22Rv1 (cell line): ENCODE measurements around the gene DPP6.

ENCODE experiments used
- H3K27ac ChIP-seq: fragments of 450-650 bp; 2 replicates; pipeline ENCODE4 v1.5.1; 2017
- ZFX ChIP-seq: fragments of 450-650 bp; IDR thresholded peaks from 2 replicates; pipeline ENCODE4 v1.6.1; 2017; ENCODE audit warnings: antibody characterized with exemption, borderline replicate concordance
- TF ChIP-seq, protein P1 (sequence below): fragments of 450-650 bp; IDR thresholded peaks from 2 replicates; pipeline ENCODE4 v1.5.1; 2017; ENCODE audit warnings: mild to moderate bottlenecking

DPP6 gene

DNA sequence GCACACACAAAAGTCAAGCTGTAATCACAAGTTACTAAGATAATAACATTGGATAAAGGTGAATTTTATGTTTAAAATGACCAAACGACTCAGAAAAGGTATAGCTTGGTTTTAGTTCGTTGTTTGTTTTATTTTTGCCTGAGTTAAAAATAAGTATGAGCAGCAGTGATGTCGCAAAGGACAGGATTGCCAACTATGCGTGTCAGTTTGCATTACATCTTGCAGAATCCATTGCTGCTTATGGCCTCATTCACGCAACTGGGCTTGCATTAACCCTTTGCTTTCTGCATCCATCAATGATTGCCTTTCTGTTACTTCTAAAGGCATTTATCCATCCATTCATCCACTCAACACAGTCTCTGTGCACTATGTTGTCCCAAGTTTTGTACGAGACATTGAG lies 389.6 kb downstream of the DPP6 start:
- TF ChIP-seq, protein P1, sequence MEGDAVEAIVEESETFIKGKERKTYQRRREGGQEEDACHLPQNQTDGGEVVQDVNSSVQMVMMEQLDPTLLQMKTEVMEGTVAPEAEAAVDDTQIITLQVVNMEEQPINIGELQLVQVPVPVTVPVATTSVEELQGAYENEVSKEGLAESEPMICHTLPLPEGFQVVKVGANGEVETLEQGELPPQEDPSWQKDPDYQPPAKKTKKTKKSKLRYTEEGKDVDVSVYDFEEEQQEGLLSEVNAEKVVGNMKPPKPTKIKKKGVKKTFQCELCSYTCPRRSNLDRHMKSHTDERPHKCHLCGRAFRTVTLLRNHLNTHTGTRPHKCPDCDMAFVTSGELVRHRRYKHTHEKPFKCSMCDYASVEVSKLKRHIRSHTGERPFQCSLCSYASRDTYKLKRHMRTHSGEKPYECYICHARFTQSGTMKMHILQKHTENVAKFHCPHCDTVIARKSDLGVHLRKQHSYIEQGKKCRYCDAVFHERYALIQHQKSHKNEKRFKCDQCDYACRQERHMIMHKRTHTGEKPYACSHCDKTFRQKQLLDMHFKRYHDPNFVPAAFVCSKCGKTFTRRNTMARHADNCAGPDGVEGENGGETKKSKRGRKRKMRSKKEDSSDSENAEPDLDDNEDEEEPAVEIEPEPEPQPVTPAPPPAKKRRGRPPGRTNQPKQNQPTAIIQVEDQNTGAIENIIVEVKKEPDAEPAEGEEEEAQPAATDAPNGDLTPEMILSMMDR: no peak
- TF ChIP-seq ZFX: no peak
- no peak overlapping the region for H3K27ac ChIP-seq

DNA sequence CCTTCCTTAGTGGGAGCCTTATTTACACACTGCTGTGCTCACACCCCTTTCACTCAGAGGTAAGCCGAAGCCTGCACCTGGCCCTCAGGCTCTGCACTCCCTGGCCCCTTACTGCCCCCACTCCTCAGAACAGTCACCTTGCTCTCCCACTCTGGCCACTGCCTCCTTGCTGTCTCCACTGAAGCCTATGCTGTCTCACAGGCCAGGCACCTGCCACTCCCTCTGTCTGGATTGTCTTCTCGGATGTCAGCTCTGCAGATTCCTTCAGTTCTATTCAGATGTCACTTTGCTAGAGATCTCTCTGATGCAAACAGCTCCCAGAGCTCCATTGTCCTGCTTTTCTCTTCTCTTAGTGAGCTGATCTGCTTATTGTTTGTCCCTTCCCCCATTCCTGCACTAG lies 390.7 kb downstream of the DPP6 start:
- TF ChIP-seq, protein P1: no peak
- no peak for TF ChIP-seq ZFX
- no peak overlapping the region for H3K27ac ChIP-seq

DNA sequence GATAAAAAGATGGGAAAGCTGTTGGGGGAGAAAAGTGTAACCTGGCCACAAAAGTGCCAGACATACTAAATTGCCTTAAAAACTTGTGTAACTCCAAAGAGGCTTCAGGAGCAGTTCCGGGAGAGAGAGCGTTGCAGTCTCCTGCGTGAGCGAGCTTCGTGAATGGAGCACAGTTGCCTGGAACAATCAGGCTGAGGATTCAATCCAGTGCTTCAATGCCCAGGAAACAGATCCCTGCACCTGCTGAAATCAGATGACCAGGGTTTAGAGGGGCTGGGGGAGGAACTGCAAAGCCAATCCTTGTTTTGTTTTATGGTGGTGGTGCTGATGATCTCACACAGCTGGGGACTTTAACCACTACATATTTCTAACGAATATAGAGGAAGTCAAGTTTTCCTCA lies 398.3 kb downstream of the DPP6 start:
- TF ChIP-seq, protein P1: no peak
- TF ChIP-seq ZFX: no peak
- H3K27ac ChIP-seq: no peak overlapping the region

DNA sequence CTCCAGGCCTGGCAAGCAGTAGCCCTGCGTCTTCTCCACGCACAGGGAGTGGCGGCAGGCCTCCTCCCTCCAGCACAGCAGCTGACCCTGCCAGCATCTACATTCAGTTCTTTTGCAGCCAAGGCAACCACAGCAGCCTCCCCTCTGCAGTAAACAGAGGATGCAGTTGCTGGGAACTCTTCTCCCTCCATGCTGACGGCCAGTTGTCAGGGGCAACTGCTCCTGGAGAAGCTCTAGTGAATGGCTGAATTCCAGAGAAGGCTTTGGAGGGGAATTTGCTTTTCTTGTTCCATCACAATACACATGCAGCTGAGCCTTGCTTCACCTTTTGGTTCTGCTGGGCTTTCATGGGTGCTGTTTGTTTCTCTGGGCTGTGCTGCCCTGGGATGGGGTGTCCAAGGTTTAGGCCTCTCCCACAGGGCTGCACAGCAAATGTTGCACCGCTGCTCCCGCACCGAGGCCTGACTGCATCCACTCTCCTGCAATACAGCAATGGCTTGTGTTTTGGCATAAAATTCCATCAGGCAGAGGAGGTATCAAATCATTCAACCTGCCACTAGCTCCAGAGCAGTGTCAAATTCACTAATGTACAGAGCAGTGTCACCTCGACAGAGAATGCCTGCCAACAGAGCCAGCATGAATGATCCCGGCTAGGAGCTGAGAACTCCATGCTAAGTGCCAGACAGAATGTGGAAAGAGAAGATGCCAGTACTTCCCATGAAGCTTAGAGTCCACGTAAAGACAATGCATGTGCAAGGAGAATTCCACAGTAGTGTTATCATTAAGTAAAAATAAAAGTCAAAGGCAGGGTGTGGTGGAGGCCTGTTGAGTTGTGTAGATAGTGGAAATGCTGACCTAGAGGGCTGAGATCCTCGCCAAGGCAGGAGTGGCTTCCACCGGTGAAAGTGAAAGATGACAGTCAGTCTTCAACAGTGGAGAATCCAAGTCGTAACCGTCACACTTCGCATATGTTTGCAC lies 399.6 kb downstream of the DPP6 start:
- TF ChIP-seq, protein P1: no peak
- no peak for TF ChIP-seq ZFX
- H3K27ac ChIP-seq: no peak overlapping the region

DNA sequence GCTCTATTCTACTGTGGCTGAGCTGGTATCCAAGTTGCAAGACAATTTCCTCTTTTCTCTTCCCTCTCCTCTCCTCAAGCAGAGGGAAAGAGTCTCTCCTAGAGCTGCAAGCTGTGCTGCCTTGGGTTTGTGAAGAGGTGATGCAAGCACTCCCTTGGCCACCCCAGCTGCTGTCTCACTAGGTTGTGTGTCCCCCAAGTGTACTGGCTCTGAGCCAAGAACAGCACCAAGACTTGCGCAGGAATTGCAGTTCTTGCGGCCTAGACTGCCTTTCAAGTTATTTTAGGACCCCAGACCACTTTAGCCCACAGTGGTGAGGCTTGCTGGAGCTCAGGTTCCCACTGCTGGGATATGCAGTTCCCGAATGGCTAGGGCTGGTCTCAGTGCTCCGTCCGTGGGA lies 411.6 kb downstream of the DPP6 start:
- TF ChIP-seq, protein P1: no peak
- TF ChIP-seq ZFX: no peak
- H3K27ac ChIP-seq: no peak overlapping the region

DNA sequence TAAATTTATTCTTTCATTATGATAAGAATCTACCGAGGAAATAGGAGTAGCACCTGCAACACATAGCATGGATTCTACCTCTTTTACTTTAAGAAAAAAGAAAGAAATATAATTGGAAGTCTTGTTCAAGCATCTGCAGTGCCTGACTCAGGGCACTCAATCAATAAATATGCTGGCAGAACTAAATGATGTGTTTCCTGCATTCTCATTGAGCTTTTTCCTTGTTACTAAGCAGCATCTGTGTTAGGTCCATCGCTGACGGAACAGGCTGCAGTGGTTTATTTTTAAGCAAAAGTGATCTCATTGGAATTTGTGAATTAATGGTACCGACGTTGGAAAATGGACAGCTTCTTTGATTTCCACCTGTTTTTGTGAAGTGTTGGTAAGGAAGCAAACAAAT lies 417.5 kb downstream of the DPP6 start:
- H3K27ac ChIP-seq: no peak overlapping the region
- TF ChIP-seq, protein P1: no peak
- TF ChIP-seq ZFX: no peak

DNA sequence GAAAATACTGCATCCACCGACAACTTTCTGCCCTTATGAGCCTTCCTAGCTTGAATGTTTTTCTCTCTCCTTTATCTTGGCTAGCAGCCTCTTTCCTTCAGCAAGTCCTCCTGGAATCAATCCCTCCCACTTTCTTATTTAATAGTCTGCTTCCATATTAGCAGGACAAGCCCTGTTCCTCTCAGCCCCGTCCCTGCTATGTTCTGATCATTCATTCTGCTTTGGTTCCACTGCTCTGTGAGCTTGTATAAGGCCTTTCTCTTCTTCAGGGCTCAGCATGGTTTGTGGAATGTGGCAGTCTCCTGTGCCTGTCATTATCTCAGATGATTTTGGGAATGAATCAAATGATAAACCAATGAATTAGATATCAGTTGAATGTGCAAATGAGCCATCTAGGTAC lies 420.1 kb downstream of the DPP6 start:
- no peak for TF ChIP-seq ZFX
- TF ChIP-seq, protein P1: no peak
- H3K27ac ChIP-seq: no peak overlapping the region
